ENCODE results near the gene TOX2.

- TF ChIP-seq RAD21 (IDR thresholded peaks at IDR 0.05; ENCODE audit: low read length) = no peak
- TF ChIP-seq CTCF (conservative IDR thresholded peaks at IDR 0.05; ENCODE audit: low read depth, low read length) = no peak
- TF ChIP-seq POLR2A (IDR thresholded peaks at IDR 0.05; ENCODE audit: low read depth, low read length) = no peak
- TF ChIP-seq BHLHE40 (IDR thresholded peaks at IDR 0.05; ENCODE audit: low read depth, low read length) = no peak
- no peak for TF ChIP-seq RFX5 (IDR thresholded peaks at IDR 0.05; ENCODE audit: low read depth, low read length)
Observed at GRCh38 chr20:44027343-44028002, 112.8 kb downstream of the TOX2 start.

All from IMR-90 (cell line).